Ishikawa (cell line): Measurements from ENCODE around the gene SH3BGRL3.

Experiments
- CEBPB ChIP-seq: IDR thresholded peaks from 2 replicates; pipeline ENCODE4 v1.6.1; 2012
- TCF12 ChIP-seq: IDR thresholded peaks from 2 replicates; pipeline ENCODE4 v1.6.1; 2012; ENCODE audit warnings: low read depth
- TF ChIP-seq, protein P1 (sequence below): IDR thresholded peaks from 2 replicates; pipeline ENCODE4 v1.6.1; 2012

DNA sequence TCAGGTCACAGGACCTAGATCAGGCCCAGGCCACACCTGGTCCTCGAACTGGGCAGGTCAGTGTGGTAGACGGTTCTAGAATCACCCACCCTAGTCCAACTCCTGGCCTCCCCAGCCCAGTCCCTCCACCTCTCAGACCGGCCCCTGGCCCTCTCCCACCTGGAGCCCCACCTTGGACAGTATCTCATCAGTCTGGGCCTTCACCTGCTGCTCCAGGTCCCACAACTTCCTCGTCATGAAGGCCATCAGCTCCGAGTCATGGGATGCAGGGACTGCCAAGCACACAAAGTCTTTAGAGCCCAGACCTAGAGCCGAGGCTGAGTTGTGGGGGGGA lies 17.9 kb downstream of the SH3BGRL3 start:
- TF ChIP-seq, protein P1, sequence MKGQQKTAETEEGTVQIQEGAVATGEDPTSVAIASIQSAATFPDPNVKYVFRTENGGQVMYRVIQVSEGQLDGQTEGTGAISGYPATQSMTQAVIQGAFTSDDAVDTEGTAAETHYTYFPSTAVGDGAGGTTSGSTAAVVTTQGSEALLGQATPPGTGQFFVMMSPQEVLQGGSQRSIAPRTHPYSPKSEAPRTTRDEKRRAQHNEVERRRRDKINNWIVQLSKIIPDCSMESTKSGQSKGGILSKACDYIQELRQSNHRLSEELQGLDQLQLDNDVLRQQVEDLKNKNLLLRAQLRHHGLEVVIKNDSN, result no peak
- TF ChIP-seq CEBPB (no peak), TCF12 (no peak)
